Cardiac muscle cell (in vitro differentiated cells and primary cell): ENCODE results near the gene ITPRIP. TPM values are rescaled to one million over a fixed set of nuclear protein-coding genes. Genes with fewer than 3 reads are reported as not detected.
A peak's percentile ranks its signal among the peaks of the same experiment; 100 is the strongest.

Experiments used
- DNase-seq, 2 donors: peaks; one replicate each; pipeline versions ENCODE4 v3.0.0 to v3.0.0-alpha.2; 2010 to 2017; ENCODE audit warnings: low read depth in 1 of 2, low spot score in 1 of 2
- H3K27ac ChIP-seq: fragments of 200-600 bp; sonication (generic); 2 replicates; pipeline ENCODE4 v1.5.1; 2016
- H3K27me3 ChIP-seq: fragments of 200-600 bp; sonication (generic); 2 replicates; pipeline ENCODE4 v1.6.0; 2016; ENCODE audit warnings: control low read depth
- H3K36me3 ChIP-seq: fragments of 200-600 bp; sonication (generic); 2 replicates; pipeline ENCODE4 v1.5.1; 2016; ENCODE audit warnings: control low read depth
- H3K4me1 ChIP-seq: fragments of 200-600 bp; sonication (generic); 2 replicates; pipeline ENCODE4 v1.8.1; 2017; ENCODE audit warnings: low read depth, mild to moderate bottlenecking, mixed run types
- H3K4me3 ChIP-seq: fragments of 200-600 bp; sonication (generic); 2 replicates; pipeline ENCODE4 v1.5.1; 2016; ENCODE audit warnings: mild to moderate bottlenecking
- H3K9me3 ChIP-seq: fragments of 200-600 bp; sonication (generic); 2 replicates; pipeline ENCODE4 v1.5.1; 2017; ENCODE audit warnings: low read depth, mild to moderate bottlenecking, control low read depth
- CTCF ChIP-seq: IDR thresholded peaks from 2 replicates; pipeline ENCODE4 v1.5.1; 2012; ENCODE audit warnings: low read depth, mild to moderate bottlenecking, low read length
- polyA plus RNA-seq: library from polyadenylated mRNA; unstranded; fragments of >200 nt; fragmentation: Nextera tagmentation; extraction: Ambion mirVana; gene quantifications from 2 replicates; pipeline ENCODE4 v1.2.1, GENCODE V29; 2016
- total RNA-seq: library from RNA; depleted of rRNA; stranded (reverse); fragments of >200 nt; gene quantifications from 2 replicates; pipeline ENCODE4 v1.2.3, GENCODE V29; 2016

Gene ITPRIP
- total and polyA plus RNA-seq, 2 experiments from 2014 or later: 19.0 to 20.1 TPM

GRCh38 chr10:104307576-104308438, 30.5 kb downstream of the ITPRIP start:
- peak overlapping the region; percentile 29 for H3K27ac ChIP-seq

GRCh38 chr10:104306897-104307296, 31.4 kb downstream of the ITPRIP start:
- DNase-seq: no peak
- TF ChIP-seq CTCF: no peak
- H3K27me3 ChIP-seq: no peaks in the 10 kb centered on the region
- H3K9me3 ChIP-seq: no peaks in the 10 kb centered on the region
- H3K36me3 ChIP-seq: no peaks in the 10 kb centered on the region
- no peak overlapping the region for H3K4me3 ChIP-seq
- H3K27ac ChIP-seq: no peak overlapping the region
- H3K4me1 ChIP-seq: peaks cover 17% of the 10 kb centered on the region

More at GRCh38 chr10:104307576-104308438, 30.5 kb downstream of the ITPRIP start:
- TF ChIP-seq CTCF: no peak
- H3K36me3 ChIP-seq: no peaks in the 10 kb centered on the region
- no peak for DNase-seq
- no peaks in the 10 kb centered on the region for H3K27me3 ChIP-seq
- H3K4me1 ChIP-seq: peaks cover 17% of the 10 kb centered on the region
- H3K9me3 ChIP-seq: no peaks in the 10 kb centered on the region
- H3K4me3 ChIP-seq: no peak overlapping the region

GRCh38 chr10:104304927-104305326, 33.3 kb downstream of the ITPRIP start:
- no peak for TF ChIP-seq CTCF

GRCh38 chr10:104304356-104304745, 33.9 kb downstream of the ITPRIP start:
- H3K9me3 ChIP-seq: no peaks in the 10 kb centered on the region
- no peak overlapping the region for H3K27ac ChIP-seq
- DNase-seq: no peak
- no peaks in the 10 kb centered on the region for H3K27me3 ChIP-seq
- H3K4me1 ChIP-seq: peaks cover 8% of the 10 kb centered on the region
- H3K36me3 ChIP-seq: no peaks in the 10 kb centered on the region
- H3K4me3 ChIP-seq: no peak overlapping the region
- no peak for TF ChIP-seq CTCF

More at GRCh38 chr10:104304927-104305326, 33.3 kb downstream of the ITPRIP start:
- H3K9me3 ChIP-seq: no peaks in the 10 kb centered on the region
- peaks cover 8% of the 10 kb centered on the region for H3K4me1 ChIP-seq
- peak in 1 of 2 donors; percentile 40 for DNase-seq
- peak overlapping the region; percentile 22 for H3K27ac ChIP-seq
- no peak overlapping the region for H3K4me3 ChIP-seq
- H3K27me3 ChIP-seq: no peaks in the 10 kb centered on the region
- H3K36me3 ChIP-seq: no peaks in the 10 kb centered on the region

GRCh38 chr10:104303594-104304355, 34.5 kb downstream of the ITPRIP start:
- H3K4me1 ChIP-seq: peaks cover 8% of the 10 kb centered on the region
- H3K36me3 ChIP-seq: no peaks in the 10 kb centered on the region
- H3K27me3 ChIP-seq: no peaks in the 10 kb centered on the region
- H3K9me3 ChIP-seq: no peaks in the 10 kb centered on the region
- DNase-seq: no peak
- H3K4me3 ChIP-seq: no peak overlapping the region
- no peak overlapping the region for H3K27ac ChIP-seq
- TF ChIP-seq CTCF: no peak
